ENCODE results near the gene EI24.

Gene EI24

DNA sequence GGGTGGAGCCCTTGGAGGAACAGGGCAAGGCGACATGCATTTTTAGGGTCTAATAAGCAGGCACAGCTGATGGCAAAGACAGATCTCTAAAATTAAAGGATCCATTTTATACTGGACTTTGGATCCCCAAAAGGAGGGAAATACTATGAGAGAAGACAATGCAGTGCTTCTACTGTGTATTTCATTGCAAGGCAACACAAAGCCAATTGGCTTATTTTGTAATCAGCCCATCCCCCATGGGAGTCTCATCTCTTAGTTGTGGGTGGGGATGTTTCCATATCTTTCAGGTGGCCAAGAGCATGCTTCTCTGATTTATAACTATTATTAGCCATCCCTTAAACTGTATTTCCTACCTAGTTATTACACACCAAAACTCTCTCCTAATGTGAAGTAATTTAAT is 18.5 kb upstream of the EI24 start:
- Histone ChIP-seq H3K9me3 (ENCODE audit: insufficient read depth, low read depth, low read length) (peaks cover 13% of the 10 kb centered on the region; the same call in 1 of the 2 replicates), H3K9me2 (replicated peaks; ENCODE audit: low read depth, low read length) (no peaks in the 10 kb centered on the region), H3K4me3 (ENCODE audit: low read length, poor library complexity, severe bottlenecking) (no peak overlapping the region), H2AFZ (ENCODE audit: low read length) (no peak overlapping the region), H3K4me2 (ENCODE audit: low read depth, low read length, poor library complexity, severe bottlenecking) (no peak overlapping the region), H3K79me2 (ENCODE audit: insufficient read depth, low read length) (no peaks in the 10 kb centered on the region), H3K9ac (ENCODE audit: low read depth, low read length, poor library complexity, severe bottlenecking) (no peak overlapping the region), H3K27me3 (ENCODE audit: insufficient read depth, low read length, poor library complexity, severe bottlenecking) (no peaks in the 10 kb centered on the region), H3F3A (ENCODE audit: low read depth) (no peaks in the 10 kb centered on the region), H3K36me3 (ENCODE audit: insufficient read depth, low read length) (no peaks in the 10 kb centered on the region), H3K4me1 (ENCODE audit: insufficient read depth, low read length, poor library complexity, severe bottlenecking) (no peaks in the 10 kb centered on the region), H4K20me1 (ENCODE audit: insufficient read depth, low read length, poor library complexity, severe bottlenecking) (no peaks in the 10 kb centered on the region)
- TF ChIP-seq CTCF (conservative IDR thresholded peaks at IDR 0.05; ENCODE audit: low read length) (no peak), EZH2phosphoT487 (IDR thresholded peaks at IDR 0.05; ENCODE audit: borderline replicate concordance) (no peak)

DNA sequence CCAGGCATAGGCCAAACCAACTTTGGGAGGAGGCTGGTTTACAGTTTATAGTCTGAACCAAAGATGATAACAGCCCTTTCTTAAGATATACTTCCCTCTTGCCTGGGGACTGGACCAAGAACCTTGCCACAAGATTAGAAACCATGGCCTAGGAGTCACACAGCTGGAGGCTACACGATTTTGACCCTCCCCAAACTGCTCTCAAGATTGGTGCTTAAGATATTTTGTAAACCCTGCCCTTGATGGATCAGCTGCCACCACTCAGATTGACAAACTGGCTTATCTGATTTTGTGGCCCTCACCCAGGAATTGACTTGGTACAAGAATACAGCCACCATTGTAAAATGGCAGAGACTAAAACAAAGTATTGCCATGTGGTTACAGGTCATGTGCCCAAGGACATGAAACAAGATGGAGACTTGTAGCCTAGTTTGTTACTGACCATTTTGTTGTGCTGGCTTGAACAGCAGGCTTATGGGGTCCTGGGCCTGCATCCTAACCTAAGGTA is 17.4 kb upstream of the EI24 start:
- H3K4me3 ChIP-seq (ENCODE audit: low read length, poor library complexity, severe bottlenecking), result no peak overlapping the region
- H3K4me2 ChIP-seq (ENCODE audit: low read depth, low read length, poor library complexity, severe bottlenecking), result no peak overlapping the region
- H3K79me2 ChIP-seq (ENCODE audit: insufficient read depth, low read length), result no peaks in the 10 kb centered on the region
- TF ChIP-seq CTCF (conservative IDR thresholded peaks at IDR 0.05; ENCODE audit: low read length) (no peak), EZH2phosphoT487 (IDR thresholded peaks at IDR 0.05; ENCODE audit: borderline replicate concordance) (no peak)
- H3K27me3 ChIP-seq (ENCODE audit: insufficient read depth, low read length, poor library complexity, severe bottlenecking), result no peaks in the 10 kb centered on the region
- no peaks in the 10 kb centered on the region for H3K9me2 ChIP-seq (replicated peaks; ENCODE audit: low read depth, low read length)
- peaks cover 13% of the 10 kb centered on the region; the same call in 1 of the 2 replicates for H3K9me3 ChIP-seq (ENCODE audit: insufficient read depth, low read depth, low read length)
- no peak overlapping the region for H2AFZ ChIP-seq (ENCODE audit: low read length)
- H3K9ac ChIP-seq (ENCODE audit: low read depth, low read length, poor library complexity, severe bottlenecking), result no peak overlapping the region
- H3F3A ChIP-seq (ENCODE audit: low read depth), result no peaks in the 10 kb centered on the region
- H3K4me1 ChIP-seq (ENCODE audit: insufficient read depth, low read length, poor library complexity, severe bottlenecking), result no peaks in the 10 kb centered on the region
- no peaks in the 10 kb centered on the region for H3K36me3 ChIP-seq (ENCODE audit: insufficient read depth, low read length)
- H4K20me1 ChIP-seq (ENCODE audit: insufficient read depth, low read length, poor library complexity, severe bottlenecking), result no peaks in the 10 kb centered on the region

DNA sequence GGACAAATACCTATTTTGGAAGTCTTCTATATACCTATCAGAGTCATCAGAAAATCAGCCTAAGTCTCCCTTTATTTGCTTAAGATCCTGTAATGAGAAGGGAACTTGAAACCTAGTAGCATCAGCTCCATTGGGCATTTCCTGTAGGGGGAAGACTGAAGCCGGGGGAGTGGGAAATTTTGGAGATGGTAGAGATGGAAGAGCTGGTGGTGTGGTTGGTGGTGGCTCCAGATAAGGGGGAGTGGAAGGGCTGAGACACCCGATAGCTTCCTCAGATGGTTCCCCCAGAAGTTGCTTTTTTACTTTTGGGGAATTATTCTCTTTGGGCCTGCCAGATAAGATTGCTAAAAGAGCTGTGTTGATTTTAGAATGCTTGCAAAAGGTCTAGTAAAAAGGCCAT is 16.4 kb upstream of the EI24 start:
- no peaks in the 10 kb centered on the region for H3F3A ChIP-seq (ENCODE audit: low read depth)
- H3K9me3 ChIP-seq (ENCODE audit: insufficient read depth, low read depth, low read length), result peaks cover 13% of the 10 kb centered on the region; the same call in 1 of the 2 replicates
- no peaks in the 10 kb centered on the region for H3K9me2 ChIP-seq (replicated peaks; ENCODE audit: low read depth, low read length)
- H3K79me2 ChIP-seq (ENCODE audit: insufficient read depth, low read length), result no peaks in the 10 kb centered on the region
- H3K27me3 ChIP-seq (ENCODE audit: insufficient read depth, low read length, poor library complexity, severe bottlenecking), result no peaks in the 10 kb centered on the region
- H3K4me3 ChIP-seq (ENCODE audit: low read length, poor library complexity, severe bottlenecking), result no peak overlapping the region
- H3K36me3 ChIP-seq (ENCODE audit: insufficient read depth, low read length), result no peaks in the 10 kb centered on the region
- H3K9ac ChIP-seq (ENCODE audit: low read depth, low read length, poor library complexity, severe bottlenecking), result no peak overlapping the region
- H3K4me1 ChIP-seq (ENCODE audit: insufficient read depth, low read length, poor library complexity, severe bottlenecking), result no peaks in the 10 kb centered on the region
- H3K4me2 ChIP-seq (ENCODE audit: low read depth, low read length, poor library complexity, severe bottlenecking), result no peak overlapping the region
- no peak overlapping the region for H2AFZ ChIP-seq (ENCODE audit: low read length)
- no peaks in the 10 kb centered on the region for H4K20me1 ChIP-seq (ENCODE audit: insufficient read depth, low read length, poor library complexity, severe bottlenecking)
- no peak for TF ChIP-seq EZH2phosphoT487 (IDR thresholded peaks at IDR 0.05; ENCODE audit: borderline replicate concordance)
- TF ChIP-seq CTCF (conservative IDR thresholded peaks at IDR 0.05; ENCODE audit: low read length), result no peak

All from Loucy (cell line).